C4-2B (cell line): ENCODE data around the gene HYAL3.

Experiments used
- ZFX ChIP-seq: fragments of 450-650 bp; IDR thresholded peaks from 2 replicates; pipeline ENCODE4 v1.6.1; 2017
- TF ChIP-seq, protein P1 (sequence below): fragments of 450-650 bp; conservative IDR thresholded peaks from 2 replicates; pipeline ENCODE4 v1.5.1; 2017; ENCODE audit warnings: mild to moderate bottlenecking

DNA sequence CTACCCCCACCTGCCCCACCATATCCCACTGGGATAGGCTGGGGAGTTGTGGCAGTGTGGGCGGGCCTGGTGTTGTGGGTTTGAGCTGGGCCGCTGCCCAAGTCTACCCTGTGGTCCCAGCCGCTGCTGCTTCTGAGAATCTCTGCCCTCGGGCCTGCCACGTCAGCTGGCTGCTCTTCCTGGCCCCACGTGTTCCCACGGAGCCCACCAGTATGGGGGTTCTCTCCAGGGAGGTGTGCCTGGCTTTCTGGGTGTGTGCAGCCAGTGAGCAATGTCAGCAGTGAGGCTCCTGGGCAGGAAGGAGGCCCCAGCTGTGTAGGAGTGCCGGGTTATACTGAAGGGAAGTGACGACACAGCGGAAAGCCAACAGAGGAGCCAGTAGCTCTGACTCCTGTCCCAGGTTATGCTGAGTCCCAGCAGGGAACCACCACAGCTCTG lies 52.7 kb downstream of the HYAL3 start:
- TF ChIP-seq, protein P1, sequence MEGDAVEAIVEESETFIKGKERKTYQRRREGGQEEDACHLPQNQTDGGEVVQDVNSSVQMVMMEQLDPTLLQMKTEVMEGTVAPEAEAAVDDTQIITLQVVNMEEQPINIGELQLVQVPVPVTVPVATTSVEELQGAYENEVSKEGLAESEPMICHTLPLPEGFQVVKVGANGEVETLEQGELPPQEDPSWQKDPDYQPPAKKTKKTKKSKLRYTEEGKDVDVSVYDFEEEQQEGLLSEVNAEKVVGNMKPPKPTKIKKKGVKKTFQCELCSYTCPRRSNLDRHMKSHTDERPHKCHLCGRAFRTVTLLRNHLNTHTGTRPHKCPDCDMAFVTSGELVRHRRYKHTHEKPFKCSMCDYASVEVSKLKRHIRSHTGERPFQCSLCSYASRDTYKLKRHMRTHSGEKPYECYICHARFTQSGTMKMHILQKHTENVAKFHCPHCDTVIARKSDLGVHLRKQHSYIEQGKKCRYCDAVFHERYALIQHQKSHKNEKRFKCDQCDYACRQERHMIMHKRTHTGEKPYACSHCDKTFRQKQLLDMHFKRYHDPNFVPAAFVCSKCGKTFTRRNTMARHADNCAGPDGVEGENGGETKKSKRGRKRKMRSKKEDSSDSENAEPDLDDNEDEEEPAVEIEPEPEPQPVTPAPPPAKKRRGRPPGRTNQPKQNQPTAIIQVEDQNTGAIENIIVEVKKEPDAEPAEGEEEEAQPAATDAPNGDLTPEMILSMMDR: peak; percentile 80
- TF ChIP-seq ZFX: no peak
